Neuronal stem cell (in vitro differentiated cells): ENCODE data around the gene MYOC.

Source experiments
- DNase-seq: peaks from one replicate; pipeline ENCODE4 v3.0.0-alpha.2; 2013; ENCODE audit warnings: low spot score
- H2AFZ ChIP-seq: one replicate; pipeline ENCODE4 v1.6.1; 2013; ENCODE audit warnings: mild to moderate bottlenecking, low read length, inconsistent platforms
- H2AK5ac ChIP-seq: 2 replicates; pipeline ENCODE4 v1.6.1; 2013; ENCODE audit warnings: low read depth, mild to moderate bottlenecking, inconsistent platforms, low read length, moderate library complexity, mixed read lengths
- H2BK120ac ChIP-seq: 2 replicates; pipeline ENCODE4 v1.6.1; 2013; ENCODE audit warnings: low read depth, mild to moderate bottlenecking, inconsistent platforms, low read length, moderate library complexity, mixed read lengths
- H2BK12ac ChIP-seq: one replicate; pipeline ENCODE4 v1.6.1; 2013; ENCODE audit warnings: low read length, inconsistent platforms
- H2BK15ac ChIP-seq: 2 replicates; pipeline ENCODE4 v1.6.1; 2013; ENCODE audit warnings: mild to moderate bottlenecking, low read length, inconsistent platforms, mixed read lengths
- H2BK5ac ChIP-seq: one replicate; pipeline ENCODE4 v1.6.1; 2013; ENCODE audit warnings: inconsistent platforms, mild to moderate bottlenecking, low read length, moderate library complexity
- H3K14ac ChIP-seq: one replicate; pipeline ENCODE4 v1.6.1; 2013; ENCODE audit warnings: low read length, inconsistent platforms
- H3K18ac ChIP-seq: 2 replicates; pipeline ENCODE4 v1.6.1; 2013; ENCODE audit warnings: low read length, inconsistent platforms
- H3K23ac ChIP-seq: 2 replicates; pipeline ENCODE4 v1.6.1; 2013; ENCODE audit warnings: low read depth, mild to moderate bottlenecking, mixed read lengths, low read length, inconsistent platforms; ENCODE audit not compliant: poor library complexity
- H3K27ac ChIP-seq: replicated peaks from 3 replicates; pipeline ENCODE4 v1.5.1; 2013; ENCODE audit warnings: low read length, inconsistent platforms
- H3K27me3 ChIP-seq, 3 experiments: 2 replicates each; pipeline ENCODE4 v1.6.1; 2013; ENCODE audit warnings: low read length in 3 of 3, mild to moderate bottlenecking in 2 of 3, inconsistent platforms in 1 of 3, low read depth in 1 of 3, mixed read lengths in 1 of 3, moderate library complexity in 1 of 3; ENCODE audit not compliant: control insufficient read depth in 3 of 3, insufficient read depth in 3 of 3
- H3K36me3 ChIP-seq, 2 donors: replicated peaks in 1 of 2; 2 replicates each; pipeline ENCODE4 v1.6.1; 2013; ENCODE audit warnings: low read length in 2 of 2; ENCODE audit not compliant: control insufficient read depth in 2 of 2, insufficient read depth in 2 of 2
- H3K4ac ChIP-seq: 2 replicates; pipeline ENCODE4 v1.6.1; 2013; ENCODE audit warnings: inconsistent platforms, mild to moderate bottlenecking, low read length, moderate library complexity
- H3K4me1 ChIP-seq, 2 donors: 1 replicate in 1 of 2; 2 replicates in 1 of 2; pipeline ENCODE4 v1.6.1; 2013; ENCODE audit warnings: low read length in 2 of 2, low read depth in 1 of 2; ENCODE audit not compliant: control insufficient read depth in 2 of 2, insufficient read depth in 1 of 2
- H3K4me2 ChIP-seq: one replicate; pipeline ENCODE4 v1.6.1; 2013; ENCODE audit warnings: mild to moderate bottlenecking, low read length, inconsistent platforms; ENCODE audit not compliant: insufficient read depth, poor library complexity, severe bottlenecking
- H3K4me3 ChIP-seq, 2 donors: 2 replicates each; pipeline ENCODE4 v1.5.1; 2013; ENCODE audit warnings: low read length in 2 of 2, mild to moderate bottlenecking in 2 of 2, inconsistent platforms in 1 of 2, moderate library complexity in 1 of 2
- H3K79me1 ChIP-seq: one replicate; pipeline ENCODE4 v1.6.1; 2013; ENCODE audit warnings: low read depth, mild to moderate bottlenecking, inconsistent platforms, low read length, moderate library complexity
- H3K9ac ChIP-seq: one replicate; pipeline ENCODE4 v1.6.1; 2013; ENCODE audit warnings: mild to moderate bottlenecking, low read depth, low read length, inconsistent platforms; ENCODE audit not compliant: poor library complexity
- H3K9me3 ChIP-seq, 2 donors: replicated peaks in 1 of 2; 2 replicates each; pipeline versions ENCODE3 to v1.6.1; 2013; ENCODE audit warnings: low read length in 2 of 2, mild to moderate bottlenecking in 2 of 2, inconsistent platforms in 1 of 2, low read depth in 1 of 2, mixed read lengths in 1 of 2, moderate library complexity in 1 of 2; ENCODE audit not compliant: control insufficient read depth in 2 of 2, insufficient read depth in 1 of 2
- H4K8ac ChIP-seq: one replicate; pipeline ENCODE4 v1.6.1; 2013; ENCODE audit warnings: low read depth, mild to moderate bottlenecking, inconsistent platforms, low read length, moderate library complexity
- H4K91ac ChIP-seq: one replicate; pipeline ENCODE4 v1.6.1; 2013; ENCODE audit warnings: low read length, low read depth, mild to moderate bottlenecking, inconsistent platforms; ENCODE audit not compliant: poor library complexity
- WGBS, 2 donors: extraction: QIAGEN DNeasy Blood & Tissue Kit; methylation state at CpG; one replicate each; pipeline ENCODE4 v1.1.7; 2013; ENCODE audit warnings: missing lambda C conversion rate in 2 of 2, mixed read lengths in 1 of 2; ENCODE audit not compliant: insufficient read length in 2 of 2, insufficient replicate concordance in 1 of 2; ENCODE audit errors: extremely low coverage in 2 of 2; 5-methylcytosine and 5-hydroxymethylcytosine counted together

MYOC gene

DNA sequence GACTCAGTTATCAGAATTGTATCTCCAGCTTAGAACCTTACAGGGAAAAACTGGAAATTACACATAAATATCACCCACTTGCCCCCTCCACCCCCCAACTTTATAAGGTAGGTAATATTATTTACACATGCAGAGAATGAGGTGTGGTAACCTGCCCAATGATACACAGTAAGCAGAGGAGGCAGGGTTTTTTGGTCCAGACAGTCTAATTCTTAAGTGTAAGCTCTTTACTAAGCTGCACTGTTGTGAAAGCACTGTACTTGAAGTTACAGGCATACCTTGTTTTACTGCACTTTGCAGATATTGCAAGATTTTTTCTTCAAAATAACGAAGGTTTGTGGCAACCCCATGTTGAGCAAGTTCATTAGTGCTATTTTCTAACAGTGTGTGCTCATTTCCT is 55.3 kb downstream of the MYOC start:
- Histone ChIP-seq H3K79me1 (no peaks in the 10 kb centered on the region), H2BK15ac (no peak overlapping the region), H3K4ac (no peak overlapping the region), H3K4me2 (no peak overlapping the region), H2BK5ac (no peak overlapping the region), H2BK120ac (no peak overlapping the region), H3K36me3 (peaks cover 2 to 46% of the 10 kb centered on the region in 2 donors), H3K23ac (no peak overlapping the region), H2BK12ac (no peak overlapping the region), H3K27ac (no peak overlapping the region), H3K14ac (no peak overlapping the region), H4K8ac (no peak overlapping the region), H2AK5ac (no peak overlapping the region), H3K9ac (no peak overlapping the region), H3K18ac (no peak overlapping the region), H3K4me1 (no peaks in the 10 kb centered on the region), H3K27me3 (no peaks in the 10 kb centered on the region), H2AFZ (no peak overlapping the region), H3K9me3 (no peaks in the 10 kb centered on the region), H3K4me3 (no peak overlapping the region), H4K91ac (no peak overlapping the region)
- no CpG with 5 or more reads among the region's 1 CpG for WGBS, 2 donors
- no peak for DNase-seq

DNA sequence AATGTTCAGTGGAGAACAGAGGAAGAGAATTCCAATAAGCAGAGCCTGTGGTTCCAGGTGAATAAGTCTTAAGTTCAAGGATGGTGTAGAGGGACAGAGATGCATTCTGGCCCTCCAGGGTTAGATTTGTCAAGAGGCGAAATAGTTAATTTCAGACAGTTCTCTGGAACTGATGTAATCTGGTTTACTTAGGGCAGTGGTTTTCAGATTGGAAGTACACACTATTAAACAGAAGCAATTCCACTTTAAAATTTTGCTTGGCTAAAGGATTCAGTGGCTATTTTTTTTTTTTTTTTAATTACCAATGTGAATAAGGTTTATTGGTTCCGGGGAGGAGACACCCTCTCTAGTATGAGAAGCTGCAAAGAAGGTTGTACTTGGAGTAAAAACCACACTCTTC is 55.8 kb downstream of the MYOC start:
- H3K23ac ChIP-seq = no peak overlapping the region
- H3K4me3 ChIP-seq = no peak overlapping the region
- no peaks in the 10 kb centered on the region for H3K4me1 ChIP-seq
- no peak overlapping the region for H4K91ac ChIP-seq
- DNase-seq = no peak
- no peak overlapping the region for H3K4me2 ChIP-seq
- H4K8ac ChIP-seq = no peak overlapping the region
- H3K4ac ChIP-seq = no peak overlapping the region
- no peaks in the 10 kb centered on the region for H3K27me3 ChIP-seq
- no peak overlapping the region for H2BK5ac ChIP-seq
- H2AFZ ChIP-seq = no peak overlapping the region
- H2BK120ac ChIP-seq = no peak overlapping the region
- H2BK15ac ChIP-seq = no peak overlapping the region
- no peak overlapping the region for H2AK5ac ChIP-seq
- H3K9ac ChIP-seq = no peak overlapping the region
- no CpG with 5 or more reads among the region's 2 CpGs for WGBS, 2 donors
- no peak overlapping the region for H2BK12ac ChIP-seq
- no peak overlapping the region for H3K14ac ChIP-seq
- peaks cover 6 to 51% of the 10 kb centered on the region in 2 donors for H3K36me3 ChIP-seq
- no peak overlapping the region for H3K27ac ChIP-seq
- H3K18ac ChIP-seq = no peak overlapping the region
- H3K79me1 ChIP-seq = no peaks in the 10 kb centered on the region
- no peaks in the 10 kb centered on the region for H3K9me3 ChIP-seq

DNA sequence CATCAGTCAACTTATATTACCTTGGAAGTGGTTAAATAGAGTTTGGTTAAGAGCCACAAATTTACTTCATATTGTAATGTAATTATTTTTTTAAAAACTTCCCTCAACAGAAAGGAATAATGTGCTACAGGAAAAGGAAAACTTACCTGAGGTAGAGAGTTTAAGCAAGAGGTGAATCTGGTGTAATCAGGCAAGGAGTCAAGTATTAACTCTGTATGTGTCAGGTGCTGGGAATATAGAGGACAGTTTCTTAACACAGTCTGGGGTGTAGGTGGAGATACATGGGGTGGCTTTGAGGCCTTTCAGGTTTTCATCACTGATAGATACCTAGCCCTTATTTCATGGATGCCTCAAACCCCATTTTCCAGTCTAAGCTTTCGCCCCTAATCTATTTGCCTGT is 56.4 kb downstream of the MYOC start:
- Histone ChIP-seq H3K23ac (no peak overlapping the region), H3K4me1 (no peaks in the 10 kb centered on the region), H2AK5ac (no peak overlapping the region), H4K91ac (no peak overlapping the region), H2BK5ac (no peak overlapping the region), H3K4ac (no peak overlapping the region), H3K79me1 (no peaks in the 10 kb centered on the region), H3K36me3 (peaks cover 10 to 57% of the 10 kb centered on the region in 2 donors), H3K27ac (no peak overlapping the region), H3K4me3 (no peak overlapping the region), H2BK120ac (no peak overlapping the region), H2BK15ac (no peak overlapping the region), H3K4me2 (no peak overlapping the region), H4K8ac (no peak overlapping the region), H3K14ac (no peak overlapping the region), H2AFZ (no peak overlapping the region), H3K9ac (no peak overlapping the region), H3K18ac (no peak overlapping the region), H3K27me3 (no peaks in the 10 kb centered on the region), H2BK12ac (no peak overlapping the region), H3K9me3 (no peaks in the 10 kb centered on the region)
- no peak for DNase-seq
- no CpG with 5 or more reads among the region's 1 CpG for WGBS, 2 donors

DNA sequence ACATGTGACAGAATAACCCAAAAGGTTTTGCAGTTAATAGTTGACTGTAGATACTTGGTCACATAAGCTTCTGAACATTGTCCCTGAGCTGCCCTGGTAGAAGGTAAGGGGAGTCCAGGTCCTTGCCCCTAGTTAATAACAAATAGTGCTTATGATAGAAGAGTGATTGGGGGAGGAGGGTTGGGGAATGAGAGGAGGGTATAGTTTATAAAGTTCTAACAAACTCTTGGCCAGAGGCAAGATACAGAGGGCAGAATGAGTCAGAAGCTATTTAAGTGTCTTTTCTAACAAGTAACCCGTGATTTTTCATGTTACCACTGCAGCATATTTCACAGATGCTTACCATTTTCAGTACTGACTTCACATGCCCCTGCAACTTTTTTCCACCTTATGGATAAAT is 57.2 kb downstream of the MYOC start:
- Histone ChIP-seq H3K36me3 (peaks cover 10 to 65% of the 10 kb centered on the region in 2 donors), H2BK15ac (no peak overlapping the region), H4K91ac (no peak overlapping the region), H3K4me3 (no peak overlapping the region), H2AFZ (no peak overlapping the region), H3K18ac (no peak overlapping the region), H3K4me1 (no peaks in the 10 kb centered on the region), H2BK12ac (no peak overlapping the region), H2AK5ac (no peak overlapping the region), H3K27me3 (no peaks in the 10 kb centered on the region), H2BK120ac (no peak overlapping the region), H3K27ac (no peak overlapping the region), H4K8ac (no peak overlapping the region), H2BK5ac (no peak overlapping the region), H3K23ac (no peak overlapping the region), H3K4me2 (no peak overlapping the region), H3K9me3 (no peaks in the 10 kb centered on the region), H3K4ac (no peak overlapping the region), H3K79me1 (no peaks in the 10 kb centered on the region), H3K9ac (no peak overlapping the region), H3K14ac (no peak overlapping the region)
- no CpG with 5 or more reads among the region's 1 CpG for WGBS, 2 donors
- DNase-seq = no peak
